ENCODE measurements around the gene PARD6A.

Gene PARD6A

GRCh38 chr16:67667817-67668494 lies 7.2 kb downstream of the PARD6A start:
- TF ChIP-seq ZFX (IDR thresholded peaks at IDR 0.05) (no peak), CTCF (conservative IDR thresholded peaks at IDR 0.05) (peak; percentile 87)
- peak overlapping the region; percentile 75; the same call in 1 of the 2 replicates for H3K27ac ChIP-seq

- TF ChIP-seq CTCF (conservative IDR thresholded peaks at IDR 0.05) (0 out of 2 replicates have a peak, but pooled peaks have one; percentile 13), ZFX (IDR thresholded peaks at IDR 0.05) (no peak)
- H3K27ac ChIP-seq = peak overlapping the region; percentile 75; the same call in 1 of the 2 replicates
These were observed 7.9 kb downstream of the PARD6A start for GRCh38 chr16:67668495-67669157.

DNA sequence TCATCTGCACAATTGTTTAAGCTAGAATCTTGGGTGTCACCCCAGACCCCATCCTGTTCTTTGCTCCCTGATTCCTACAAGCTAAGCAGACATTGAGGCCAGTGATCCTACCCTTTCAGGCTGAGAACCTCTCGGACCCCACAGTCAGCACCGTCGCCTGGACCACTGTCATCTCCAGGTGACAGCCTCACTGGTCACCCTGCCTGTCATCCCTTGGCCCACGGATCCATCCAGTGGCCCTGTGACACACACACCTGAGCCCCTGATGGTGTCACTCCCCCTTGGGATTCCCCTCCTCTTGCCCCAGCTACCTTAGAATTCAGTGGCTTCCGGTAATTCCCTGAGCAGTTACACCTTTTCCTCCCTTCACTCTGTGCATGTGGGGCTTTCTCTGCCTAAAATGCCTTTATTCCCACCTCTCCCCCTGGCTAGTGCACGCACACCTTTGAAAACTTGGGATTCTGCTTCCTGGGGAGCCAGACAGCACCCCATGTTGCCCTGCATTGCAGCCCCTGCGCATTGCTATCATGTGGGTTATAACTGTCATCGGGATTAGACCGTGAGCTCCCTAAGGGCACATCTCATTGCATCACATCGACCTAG lies 8.8 kb downstream of the PARD6A start:
- no peak for TF ChIP-seq CTCF (conservative IDR thresholded peaks at IDR 0.05)
- no peak for TF ChIP-seq ZFX (IDR thresholded peaks at IDR 0.05)

DNA sequence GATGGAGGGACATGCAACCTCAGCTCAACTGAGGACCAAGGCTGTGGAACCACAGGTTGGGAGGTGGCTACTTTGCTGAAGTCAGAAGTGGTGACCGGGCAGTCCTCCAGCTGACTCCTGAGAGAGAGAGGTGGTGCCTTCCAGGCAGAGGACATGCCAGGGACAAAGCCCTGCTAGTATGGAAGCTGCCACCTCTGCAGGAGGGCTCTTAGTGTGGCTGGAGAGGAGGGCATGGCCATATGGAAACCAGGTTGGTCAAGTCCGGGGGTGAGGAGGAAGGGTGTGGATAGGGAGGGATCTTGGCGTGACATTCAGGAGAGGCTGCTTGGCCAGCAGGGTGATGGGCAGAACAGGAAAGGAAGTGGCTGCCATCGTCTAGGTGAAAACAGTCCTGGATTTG lies 11.5 kb downstream of the PARD6A start:
- TF ChIP-seq ZFX (IDR thresholded peaks at IDR 0.05) (no peak), CTCF (conservative IDR thresholded peaks at IDR 0.05) (no peak)
- H3K27ac ChIP-seq = peak overlapping the region; percentile 86

More for the DNA sequence above, 8.8 kb downstream of the PARD6A start:
- no peak overlapping the region for H3K27ac ChIP-seq

- peak overlapping the region; percentile 86 for H3K27ac ChIP-seq
- peak; percentile 86 for TF ChIP-seq CTCF (conservative IDR thresholded peaks at IDR 0.05)
- TF ChIP-seq ZFX (IDR thresholded peaks at IDR 0.05) = no peak
These were observed 12.2 kb downstream of the PARD6A start for GRCh38 chr16:67672739-67673662.

- H3K27ac ChIP-seq = peak overlapping the region; percentile 86
These were observed 13.2 kb downstream of the PARD6A start for GRCh38 chr16:67673712-67674580.

More at GRCh38 chr16:67673712-67674580, 13.2 kb downstream of the PARD6A start:
- no peak for TF ChIP-seq ZFX (IDR thresholded peaks at IDR 0.05)
- TF ChIP-seq CTCF (conservative IDR thresholded peaks at IDR 0.05) = no peak

Data from C4-2B (cell line).